Endothelial cell of hepatic sinusoid (primary cell): ENCODE results near the gene KCNG2.

ENCODE experiments used
- in situ Hi-C: cut with HindIII; loops from 2 replicates; pipeline ENCODE4 v1.10.0; 2017; ENCODE audit warnings: low sequenced_read_pairs

The KCNG2 gene

GRCh38 chr18:79866889-79867574 is 69.3 kb downstream of the KCNG2 start:
- in situ Hi-C loops: no loop called here

GRCh38 chr18:79867666-79868065 is 69.9 kb downstream of the KCNG2 start:
- in situ Hi-C loops: no loop called here

DNA sequence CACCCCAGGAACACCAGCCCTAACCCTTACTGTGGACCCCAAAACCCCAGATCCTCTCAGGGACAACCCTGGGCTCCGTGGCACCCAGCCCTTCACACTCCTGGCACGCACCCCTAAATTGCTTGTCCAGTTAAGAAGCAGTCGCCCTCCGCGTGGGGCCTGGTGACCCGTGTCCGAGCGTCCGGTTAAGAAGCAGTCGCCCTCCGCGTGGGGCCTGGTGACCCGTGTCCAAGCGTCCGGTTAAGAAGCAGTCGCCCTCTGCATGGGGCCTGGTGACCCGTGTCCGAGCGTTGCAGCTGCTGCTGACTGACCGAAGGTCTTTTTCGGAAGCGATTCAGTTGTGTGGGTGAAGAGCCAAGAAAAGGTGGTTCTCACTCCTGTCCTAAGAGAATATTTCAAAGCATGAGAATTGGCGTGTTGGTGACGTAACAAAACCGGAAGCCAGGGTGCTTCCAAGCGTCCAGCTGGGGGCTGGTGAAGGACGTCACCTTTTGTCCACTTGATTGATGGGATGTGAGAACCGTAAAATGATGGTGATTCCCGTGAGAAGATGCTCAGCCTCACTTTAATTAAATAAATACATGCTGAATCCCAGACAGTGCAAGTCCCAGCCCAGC is 70.5 kb downstream of the KCNG2 start:
- in situ Hi-C loops: no loop called here

GRCh38 chr18:79868811-79869541 is 71.2 kb downstream of the KCNG2 start:
- in situ Hi-C loops: no loop called here

GRCh38 chr18:79869591-79870300 is 72.0 kb downstream of the KCNG2 start:
- in situ Hi-C loops: loop anchor here (10.0 kb wide), 1 partner anchor 105 kb away; no protein-coding TSS in a partner anchor

DNA sequence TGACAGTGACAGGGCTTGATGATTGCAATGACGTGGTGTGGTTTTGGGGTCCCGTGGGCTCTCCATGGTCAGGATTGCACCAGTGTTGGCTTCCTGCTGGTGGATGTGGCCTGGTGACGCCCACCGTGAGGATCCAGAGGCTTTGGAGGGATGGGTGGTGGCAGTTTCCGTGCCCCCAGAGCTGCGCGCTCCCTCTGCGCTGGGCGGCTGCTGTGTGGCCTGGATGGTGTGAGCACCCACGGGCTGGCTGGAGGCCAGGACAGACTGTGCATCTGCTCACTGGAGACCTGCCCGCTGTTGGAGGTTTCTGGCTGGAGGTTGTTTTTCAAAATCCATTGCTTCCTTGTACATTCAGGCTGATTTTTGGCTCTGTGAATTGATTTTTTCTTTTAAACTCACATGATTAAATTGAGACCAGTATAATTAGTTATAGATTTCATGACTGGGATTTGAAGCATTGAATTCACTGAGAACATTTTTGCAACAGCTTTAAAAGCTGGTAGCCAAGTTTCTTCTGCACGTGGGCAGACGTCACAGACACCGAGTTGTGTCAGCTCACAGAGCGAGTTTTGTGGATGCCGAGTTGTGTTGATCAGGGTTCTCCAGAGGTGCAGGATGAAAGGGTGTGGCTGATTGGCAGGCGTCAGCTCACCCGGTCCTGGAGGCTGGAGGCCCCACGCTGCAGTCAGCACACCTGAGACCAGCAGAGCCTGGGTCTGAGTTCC is 72.7 kb downstream of the KCNG2 start:
- in situ Hi-C loops: loop anchor here (10.0 kb wide), 1 partner anchor 104 kb away; no protein-coding TSS in a partner anchor

- in situ Hi-C loops: loop anchor here (10.0 kb wide), 1 partner anchor 104 kb away; no protein-coding TSS in a partner anchor
Observed at GRCh38 chr18:79871026-79871390, 73.3 kb downstream of the KCNG2 start.

GRCh38 chr18:79871481-79872091 is 73.8 kb downstream of the KCNG2 start:
- in situ Hi-C loops: loop anchor here (10.0 kb wide), 1 partner anchor 103 kb away; no protein-coding TSS in a partner anchor

GRCh38 chr18:79872527-79873444 is 75.0 kb downstream of the KCNG2 start:
- in situ Hi-C loops: loop anchor here (10.0 kb wide), 1 partner anchor 102 kb away; no protein-coding TSS in a partner anchor

- in situ Hi-C loops: loop anchor here (10.0 kb wide), 1 partner anchor 101 kb away; no protein-coding TSS in a partner anchor
Observed at GRCh38 chr18:79873449-79874110, 75.8 kb downstream of the KCNG2 start.

GRCh38 chr18:79874553-79875530 is 77.1 kb downstream of the KCNG2 start:
- in situ Hi-C loops: loop anchor here (10.0 kb wide), 1 partner anchor 100 kb away; no protein-coding TSS in a partner anchor

GRCh38 chr18:79875531-79875919 is 77.8 kb downstream of the KCNG2 start:
- in situ Hi-C loops: loop anchor here (10.0 kb wide), 1 partner anchor 99 kb away; no protein-coding TSS in a partner anchor

GRCh38 chr18:79875931-79876461 is 78.3 kb downstream of the KCNG2 start:
- in situ Hi-C loops: loop anchor here (10.0 kb wide), 1 partner anchor 99 kb away; no protein-coding TSS in a partner anchor

GRCh38 chr18:79876497-79876896 is 78.8 kb downstream of the KCNG2 start:
- in situ Hi-C loops: loop anchor here (10.0 kb wide), 1 partner anchor 98 kb away; no protein-coding TSS in a partner anchor

DNA sequence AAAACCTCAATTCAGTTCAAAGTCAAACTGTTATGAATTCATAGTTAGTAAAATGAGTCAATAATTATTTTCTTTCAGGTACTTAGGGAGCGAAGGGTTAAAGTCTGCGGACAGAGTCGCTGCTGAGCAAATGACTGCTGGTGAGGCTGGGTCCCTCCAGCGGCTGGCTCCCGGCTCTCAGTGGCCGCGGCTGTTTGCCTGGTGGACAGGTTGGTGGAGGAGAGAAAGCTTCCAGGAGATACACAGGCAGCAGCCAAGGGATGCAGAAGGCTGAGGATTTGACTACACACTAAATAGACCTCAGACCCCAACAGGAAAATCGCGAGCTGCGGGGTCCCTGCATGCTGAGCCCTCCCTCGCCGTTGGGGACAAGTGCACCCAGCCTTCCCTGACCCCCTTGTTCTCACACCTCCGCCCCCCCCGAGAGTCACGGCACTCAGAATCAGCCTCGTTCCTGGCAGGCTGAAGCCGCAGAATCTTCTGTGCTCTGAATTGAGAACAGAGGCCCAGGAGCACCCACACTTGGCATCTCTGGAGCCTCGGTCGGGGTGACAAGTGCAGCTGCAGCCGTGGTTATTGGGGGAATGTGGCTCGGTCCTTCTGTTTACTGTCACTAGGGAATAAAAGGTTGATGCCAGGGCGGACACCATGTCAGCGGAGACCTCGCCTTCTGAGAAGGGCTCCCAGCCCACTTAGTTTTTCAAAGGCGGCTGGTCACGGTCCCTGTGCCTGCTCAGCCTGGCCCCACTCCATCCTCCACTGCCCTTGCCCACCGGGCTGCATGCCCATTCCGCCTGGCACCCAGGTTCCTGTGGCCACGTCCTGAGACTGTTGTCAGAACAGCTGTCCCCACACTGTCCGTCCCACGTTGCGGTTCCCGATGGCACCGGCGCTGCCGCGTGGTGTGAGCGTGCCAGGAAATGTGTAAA is 79.7 kb downstream of the KCNG2 start:
- in situ Hi-C loops: loop anchor here (10.0 kb wide), 1 partner anchor 97 kb away; no protein-coding TSS in a partner anchor
